Keratinocyte (primary cell): ENCODE results near the gene IRF2BP1. TPM values are rescaled to one million over a fixed set of nuclear protein-coding genes. Genes with fewer than 3 reads are reported as not detected.

Experiments
- DNase-seq: peaks from one replicate; pipeline ENCODE4 v3.0.0-alpha.2; 2011; ENCODE audit warnings: low read depth, missing footprints, low spot score
- FAIRE-seq: peaks from 2 replicates; lab custom pipeline; 2011; peaks lifted over from hg19 to GRCh38; lab: Jason Lieb, UNC
- H2AFZ ChIP-seq: 2 replicates; pipeline ENCODE4 v1.6.0; 2012; ENCODE audit warnings: low read length, control low read depth, inconsistent platforms; ENCODE audit not compliant: control insufficient read depth
- H3K27ac ChIP-seq: 2 replicates; pipeline ENCODE4 v1.5.1; 2011; ENCODE audit warnings: low read length; ENCODE audit not compliant: control insufficient read depth, insufficient read depth
- H3K27me3 ChIP-seq: 3 replicates; pipeline ENCODE4 v1.6.0; 2011; ENCODE audit warnings: low read length; ENCODE audit not compliant: control insufficient read depth, insufficient read depth; ENCODE audit errors: extremely low read depth
- H3K36me3 ChIP-seq, 2 experiments: 2 replicates in 1 of 2; 3 replicates in 1 of 2; pipeline ENCODE4 v1.5.1; 2011; ENCODE audit warnings: low read length in 2 of 2, mild to moderate bottlenecking in 1 of 2; ENCODE audit not compliant: control insufficient read depth in 2 of 2, insufficient read depth in 2 of 2; ENCODE audit errors: extremely low read depth in 1 of 2
- H3K4me1 ChIP-seq: 3 replicates; pipeline ENCODE4 v1.5.1; 2011; ENCODE audit warnings: low read length; ENCODE audit not compliant: control insufficient read depth, insufficient read depth; ENCODE audit errors: extremely low read depth
- H3K4me2 ChIP-seq: 3 replicates; pipeline ENCODE4 v1.6.0; 2011; ENCODE audit warnings: low read depth, low read length; ENCODE audit not compliant: control insufficient read depth, insufficient read depth; ENCODE audit errors: extremely low read depth
- H3K4me3 ChIP-seq, 3 experiments: fragments of 200-600 bp in 1 of 3; sonication (generic) in 1 of 3; 2 replicates in 2 of 3; 3 replicates in 1 of 3; pipeline ENCODE4 v1.5.1; 2011 to 2016; ENCODE audit warnings: low read length in 3 of 3, mild to moderate bottlenecking in 3 of 3, control low read depth in 2 of 3, inconsistent platforms in 1 of 3, low read depth in 1 of 3, mixed read lengths in 1 of 3, mixed run types in 1 of 3, moderate library complexity in 1 of 3; ENCODE audit not compliant: control insufficient read depth in 2 of 3, insufficient read depth in 2 of 3; ENCODE audit errors: extremely low read depth in 1 of 3
- H3K79me2 ChIP-seq: 2 replicates; pipeline ENCODE4 v1.6.0; 2012; ENCODE audit warnings: low read length; ENCODE audit not compliant: control insufficient read depth, insufficient read depth
- H3K9ac ChIP-seq: 3 replicates; pipeline ENCODE4 v1.6.0; 2011; ENCODE audit warnings: low read length; ENCODE audit not compliant: control insufficient read depth, insufficient read depth; ENCODE audit errors: extremely low read depth
- H3K9me1 ChIP-seq: 3 replicates; pipeline ENCODE4 v1.6.0; 2011; ENCODE audit warnings: low read length; ENCODE audit not compliant: control insufficient read depth, insufficient read depth; ENCODE audit errors: extremely low read depth
- H3K9me3 ChIP-seq: 2 replicates; pipeline ENCODE4 v1.5.1; 2012; ENCODE audit warnings: low read depth, low read length; ENCODE audit not compliant: control insufficient read depth
- H4K20me1 ChIP-seq: 3 replicates; pipeline ENCODE4 v1.6.0; 2011; ENCODE audit warnings: low read length; ENCODE audit not compliant: control insufficient read depth, insufficient read depth; ENCODE audit errors: extremely low read depth
- CTCF ChIP-seq, 3 experiments: IDR thresholded peaks in 1 of 3; conservative IDR thresholded peaks in 1 of 3; optimal IDR thresholded peaks in 1 of 3; 2 replicates in 2 of 3; 3 replicates in 1 of 3; pipeline versions ENCODE3 to v1.5.1; 2011; ENCODE audit warnings: low read length in 3 of 3, mild to moderate bottlenecking in 3 of 3, moderate library complexity in 2 of 3, control low read depth in 1 of 3, inconsistent platforms in 1 of 3; ENCODE audit not compliant: insufficient read depth in 2 of 3; ENCODE audit errors: extremely low read depth in 1 of 3
- EZH2 ChIP-seq: IDR thresholded peaks from one replicate; pipeline ENCODE4 v1.6.1; 2012; ENCODE audit warnings: inconsistent platforms, mild to moderate bottlenecking, low read length, moderate library complexity
- dilution Hi-C: fragments of 300-500 bp; cut with MboI; formaldehyde crosslinking; loops from one replicate; pipeline ENCODE4 v1.7.0; 2020; ENCODE audit warnings: low sequenced_read_pairs; ENCODE audit not compliant: extremely low pct_ligation_motif_present
- polyA plus RNA-seq, 5 experiments: library from polyadenylated mRNA; depleted of rRNA in 3 of 5; stranded (reverse) in 3 of 5; stranded (forward) in 1 of 5; unstranded in 1 of 5; fragments of >200 nt; gene quantifications; 1 replicate in 1 of 5; 2 replicates in 3 of 5; 3 replicates in 1 of 5; pipeline versions ENCODE4 v1.2.1 to v1.2.3, GENCODE V29; 2011 to 2012; ENCODE audit warnings: missing spikeins in 2 of 5, low read depth in 1 of 5, low replicate concordance in 1 of 5

Gene IRF2BP1
- polyA plus RNA-seq, 1 donor (not counting 4 experiments of a cell fraction or from before 2014, with no cell fraction given): 1.7 TPM

DNA sequence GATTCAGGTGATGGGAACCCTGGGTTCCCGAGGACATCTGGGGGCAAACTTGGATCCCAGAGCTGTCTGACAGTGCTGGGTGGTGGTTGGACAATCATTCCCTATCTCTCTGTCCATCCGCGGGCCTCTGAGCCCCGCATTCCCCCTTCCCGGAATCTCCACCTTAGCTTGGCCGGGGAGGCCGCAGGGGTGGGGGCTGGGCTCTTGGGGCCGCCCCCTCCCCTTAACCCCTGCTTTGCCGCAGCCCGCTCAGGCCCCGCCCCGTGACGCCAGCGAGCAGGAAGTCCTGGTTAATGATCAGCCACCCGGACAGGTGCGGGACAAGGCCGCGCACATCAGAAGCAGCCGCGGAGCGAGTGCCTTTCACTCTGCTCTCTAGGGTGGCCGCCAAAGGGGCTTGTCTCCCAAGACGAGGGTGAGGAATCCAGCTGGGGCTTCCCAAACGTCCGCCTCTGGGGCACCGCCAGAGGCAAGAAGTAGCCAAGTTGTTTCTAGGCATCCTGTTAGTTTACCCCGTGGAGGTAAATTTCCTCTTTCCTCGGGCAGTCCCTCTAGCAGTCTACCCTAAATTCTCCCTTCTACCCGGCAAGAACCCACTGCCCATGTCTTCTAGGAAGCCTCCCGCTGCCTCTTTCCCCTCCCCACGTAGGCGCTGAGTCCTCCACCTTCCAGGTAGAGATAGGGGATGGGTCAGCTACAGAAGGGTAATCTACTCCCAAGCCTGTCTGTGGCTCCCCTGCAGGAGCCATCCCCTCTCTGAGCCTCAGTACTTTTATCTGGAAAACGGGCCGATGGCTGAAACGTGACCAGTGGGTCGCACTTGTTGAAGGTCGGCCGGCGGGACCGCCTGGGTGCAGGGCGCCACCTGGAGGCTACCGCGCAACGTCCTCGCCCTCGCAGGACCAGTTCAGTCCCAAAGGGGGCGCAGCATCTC is 3.0 kb downstream of the IRF2BP1 start:
- Histone ChIP-seq H3K79me2 (peaks cover 8% of the 10 kb centered on the region), H3K4me2 (peak overlapping the region; percentile 79)
- peak; percentile 74 for FAIRE-seq

DNA sequence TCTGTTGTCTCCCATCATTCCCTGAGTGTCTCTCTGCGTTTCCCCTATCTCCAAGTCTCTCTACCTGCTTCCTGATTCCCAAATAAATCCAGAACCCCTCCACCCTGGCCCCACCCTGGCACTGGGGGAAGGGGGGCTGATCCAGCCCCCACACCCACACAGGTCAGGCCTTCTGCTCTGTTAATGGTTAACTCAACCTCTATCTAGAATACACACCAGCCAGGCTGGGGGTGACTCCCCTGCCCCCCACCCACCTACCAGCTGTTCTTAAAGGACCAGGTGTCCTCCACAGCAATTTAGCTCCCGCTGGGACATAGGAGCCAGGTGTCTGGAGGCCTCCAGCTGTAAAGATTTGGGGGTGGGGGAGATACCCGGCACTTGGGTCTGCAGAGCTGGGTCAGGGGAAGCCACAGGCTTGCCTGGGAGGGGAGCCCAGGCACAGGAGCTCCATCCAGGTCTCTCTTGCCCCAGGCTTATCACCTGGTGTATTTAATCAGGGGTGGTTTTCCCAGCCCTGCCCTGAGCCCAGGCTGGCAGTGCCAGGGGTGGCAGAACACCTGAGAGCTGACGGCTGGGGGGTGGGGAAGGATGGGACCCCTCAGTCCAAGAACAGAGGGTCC is 3.9 kb downstream of the IRF2BP1 start:
- peaks cover 14% of the 10 kb centered on the region for H3K27me3 ChIP-seq
- no peak overlapping the region for H2AFZ ChIP-seq
- FAIRE-seq: no peak
- peaks cover 8% of the 10 kb centered on the region for H3K79me2 ChIP-seq
- H3K4me3 ChIP-seq: no peak overlapping the region
- no peaks in the 10 kb centered on the region for H3K9me1 ChIP-seq
- no peaks in the 10 kb centered on the region for H3K36me3 ChIP-seq
- no peaks in the 10 kb centered on the region for H4K20me1 ChIP-seq
- no peak for TF ChIP-seq EZH2
- TF ChIP-seq CTCF (optimal IDR thresholded peaks at IDR 0.05 in 1 of 3, IDR thresholded peaks at IDR 0.05 in 1 of 3, conservative IDR thresholded peaks at IDR 0.05 in 1 of 3; ENCODE audit: extremely low read depth in 1 of 3, insufficient read depth in 2 of 3, low read length in 3 of 3): no peak
- H3K27ac ChIP-seq: no peak overlapping the region
- no peak for DNase-seq
- peaks cover 11% of the 10 kb centered on the region for H3K4me1 ChIP-seq
- H3K4me2 ChIP-seq: peak overlapping the region; percentile 79
- H3K9me3 ChIP-seq: no peaks in the 10 kb centered on the region
- dilution Hi-C loops: no loop called here
- no peak overlapping the region for H3K9ac ChIP-seq

More for the DNA sequence above, 3.0 kb downstream of the IRF2BP1 start:
- peak; percentile 32 for DNase-seq
- Histone ChIP-seq H3K4me1 (peaks cover 14% of the 10 kb centered on the region), H3K9ac (peak overlapping the region; percentile 18), H3K27ac (no peak overlapping the region), H3K9me3 (no peaks in the 10 kb centered on the region), H3K27me3 (peaks cover 7% of the 10 kb centered on the region), H4K20me1 (no peaks in the 10 kb centered on the region), H3K4me3 (peak overlapping the region; percentile 22 to 65 (median 46)), H3K36me3 (no peaks in the 10 kb centered on the region), H2AFZ (peak overlapping the region; percentile 35), H3K9me1 (no peaks in the 10 kb centered on the region)
- TF ChIP-seq CTCF (optimal IDR thresholded peaks at IDR 0.05 in 1 of 3, IDR thresholded peaks at IDR 0.05 in 1 of 3, conservative IDR thresholded peaks at IDR 0.05 in 1 of 3; ENCODE audit: extremely low read depth in 1 of 3, insufficient read depth in 2 of 3, low read length in 3 of 3): peak; percentile 99
- no peak for TF ChIP-seq EZH2
- dilution Hi-C loops: no loop called here
